Hematopoietic multipotent progenitor cell (in vitro differentiated cells): Measurements from ENCODE around the gene FRAS1. TPM values are rescaled to one million over a fixed set of nuclear protein-coding genes. Genes with fewer than 3 reads are reported as not detected.
"Not testable (repeated sequence)": the region's sequence is repeated elsewhere in the genome, so short reads cannot be mapped to it uniquely, and the experiment has no call there.

Experiments
- DNase-seq, 3 donors: peaks; one replicate each; pipeline ENCODE4 v3.0.0-alpha.2; 2011 to 2015; ENCODE audit warnings: low read depth in 2 of 3, low spot score in 2 of 3
- total RNA-seq: library from RNA; depleted of rRNA; stranded (reverse); fragments of >200 nt; gene quantifications from one replicate; pipeline ENCODE4 v1.2.3, GENCODE V29; 2012

FRAS1 gene
- total RNA-seq, 1 donor, result under 0.01 TPM

- no peak for DNase-seq
These were observed 256.0 kb downstream of the FRAS1 start for GRCh38 chr4:78312989-78313753.

- DNase-seq, result no peak
These were observed 256.6 kb downstream of the FRAS1 start for GRCh38 chr4:78313754-78314120.

- no peak for DNase-seq
These were observed 261.0 kb downstream of the FRAS1 start for GRCh38 chr4:78318126-78318525.

GRCh38 chr4:78320349-78320935 is 263.3 kb downstream of the FRAS1 start:
- peak in 2 of 3 donors; percentile 31 to 78 for DNase-seq

- DNase-seq, result no peak
These were observed 264.9 kb downstream of the FRAS1 start for GRCh38 chr4:78322032-78322431.

GRCh38 chr4:78323439-78323838 is 266.3 kb downstream of the FRAS1 start:
- no peak for DNase-seq

- DNase-seq, result no peak
These were observed 267.5 kb downstream of the FRAS1 start for GRCh38 chr4:78324625-78325024.

- no peak for DNase-seq
These were observed 268.4 kb downstream of the FRAS1 start for GRCh38 chr4:78325271-78326157.

- DNase-seq, result not testable (repeated sequence)
These were observed 271.5 kb downstream of the FRAS1 start for GRCh38 chr4:78328591-78328990.

- no peak for DNase-seq
These were observed 274.1 kb downstream of the FRAS1 start for GRCh38 chr4:78331186-78331585.

GRCh38 chr4:78331965-78332364 is 274.8 kb downstream of the FRAS1 start:
- no peak for DNase-seq

- DNase-seq, result no peak
These were observed 275.9 kb downstream of the FRAS1 start for GRCh38 chr4:78332976-78333375.

GRCh38 chr4:78336093-78336943 is 279.2 kb downstream of the FRAS1 start:
- no peak for DNase-seq

- DNase-seq, result no peak
These were observed 280.3 kb downstream of the FRAS1 start for GRCh38 chr4:78337244-78338020.

GRCh38 chr4:78342125-78342524 is 285.0 kb downstream of the FRAS1 start:
- no peak for DNase-seq

GRCh38 chr4:78343682-78344081 is 286.6 kb downstream of the FRAS1 start:
- DNase-seq, result no peak

GRCh38 chr4:78345237-78345636 is 288.1 kb downstream of the FRAS1 start:
- DNase-seq, result no peak

- no peak for DNase-seq
These were observed 289.1 kb downstream of the FRAS1 start for GRCh38 chr4:78346222-78346621.

- no peak for DNase-seq
These were observed 290.4 kb downstream of the FRAS1 start for GRCh38 chr4:78347527-78347926.

- DNase-seq, result no peak
These were observed 296.8 kb downstream of the FRAS1 start for GRCh38 chr4:78353921-78354320.
